ENCODE data around the gene DHDDS.
A peak's percentile ranks its signal among the peaks of the same experiment; 100 is the strongest.

DHDDS gene

GRCh38 chr1:26418865-26419349 lies 13.2 kb upstream of the DHDDS start:
- no peak for DNase-seq

GRCh38 chr1:26419494-26419893 lies 12.6 kb upstream of the DHDDS start:
- no peak for DNase-seq

- no peak for DNase-seq
Observed at GRCh38 chr1:26429721-26430120, 2.4 kb upstream of the DHDDS start.

GRCh38 chr1:26432793-26433192 lies 672 bp downstream of the DHDDS start:
- DNase-seq, result no peak

- no peak for DNase-seq
Observed at GRCh38 chr1:26434161-26434752, 2.1 kb downstream of the DHDDS start.

- DNase-seq, result no peak
Observed at GRCh38 chr1:26438041-26438440, 5.9 kb downstream of the DHDDS start.

- no peak for DNase-seq
Observed at GRCh38 chr1:26440259-26440658, 8.1 kb downstream of the DHDDS start.

- no peak for DNase-seq
Observed at GRCh38 chr1:26449868-26450267, 17.7 kb downstream of the DHDDS start.

- no peak for DNase-seq
Observed at GRCh38 chr1:26450908-26451307, 18.8 kb downstream of the DHDDS start.

- DNase-seq, result no peak
Observed at GRCh38 chr1:26452459-26453183, 20.5 kb downstream of the DHDDS start.

GRCh38 chr1:26459148-26459547 lies 27.0 kb downstream of the DHDDS start:
- no peak for DNase-seq

- no peak for DNase-seq
Observed at GRCh38 chr1:26459573-26460031, 27.5 kb downstream of the DHDDS start.

- no peak for DNase-seq
Observed at GRCh38 chr1:26468911-26469310, 36.8 kb downstream of the DHDDS start.

GRCh38 chr1:26469558-26469957 lies 37.4 kb downstream of the DHDDS start:
- DNase-seq, result no peak

GRCh38 chr1:26470878-26471497 lies 38.9 kb downstream of the DHDDS start:
- DNase-seq, result no peak

- no peak for DNase-seq
Observed at GRCh38 chr1:26471498-26472319, 39.6 kb downstream of the DHDDS start.

GRCh38 chr1:26472320-26472900 lies 40.3 kb downstream of the DHDDS start, which contains the start of gene HMGN2:
HMGN2 (plus strand) TSS chr1:26472440; CDS start chr1:26472613, 173 bp downstream.
- peak; percentile 62 for DNase-seq

GRCh38 chr1:26472901-26473845 lies 41.1 kb downstream of the DHDDS start:
- peak; percentile 97 for DNase-seq

GRCh38 chr1:26474818-26475217 lies 42.7 kb downstream of the DHDDS start:
- DNase-seq, result no peak

GRCh38 chr1:26475989-26476388 lies 43.9 kb downstream of the DHDDS start:
- DNase-seq, result no peak

- DNase-seq, result no peak
Observed at GRCh38 chr1:26476958-26477357, 44.8 kb downstream of the DHDDS start.

Data from activated gamma-delta T cell (primary cell).